Kidney epithelial cell (primary cell): ENCODE measurements around the gene LIX1L. TPM values are rescaled to one million over a fixed set of nuclear protein-coding genes. Genes with fewer than 3 reads are reported as not detected.

Source experiments
- DNase-seq: peaks from one replicate; pipeline ENCODE4 v3.0.0-alpha.2; 2010; ENCODE audit warnings: low read depth
- H3K27me3 ChIP-seq: 2 replicates; pipeline ENCODE4 v1.6.0; 2011; ENCODE audit warnings: low read length; ENCODE audit not compliant: control insufficient read depth, insufficient read depth
- H3K36me3 ChIP-seq: 2 replicates; pipeline ENCODE4 v1.5.1; 2011; ENCODE audit warnings: low read length; ENCODE audit not compliant: control insufficient read depth, insufficient read depth
- H3K4me3 ChIP-seq: 2 replicates; pipeline ENCODE4 v1.5.1; 2011; ENCODE audit warnings: low read depth, mild to moderate bottlenecking, control low read depth, low read length
- CTCF ChIP-seq: IDR thresholded peaks from 2 replicates; pipeline ENCODE4 v1.5.1; 2011; ENCODE audit warnings: mild to moderate bottlenecking, moderate library complexity, low read length, control low read depth, inconsistent platforms; ENCODE audit not compliant: insufficient read depth, poor library complexity, severe bottlenecking
- total RNA-seq: library from RNA; depleted of rRNA; stranded (reverse); fragments of >200 nt; gene quantifications from 2 replicates; pipeline ENCODE4 v1.2.3, GENCODE V29; 2015

LIX1L gene
- total RNA-seq, 1 donor from 2014 or later = 23.2 TPM

- DNase-seq = no peak
- Histone ChIP-seq H3K36me3 (peaks cover 9% of the 10 kb centered on the region), H3K4me3 (peak overlapping the region; percentile 95), H3K27me3 (no peaks in the 10 kb centered on the region)
- no peak for TF ChIP-seq CTCF
Observed at GRCh38 chr1:145992958-145993617, 35.3 kb upstream of the LIX1L start.

- no peaks in the 10 kb centered on the region for H3K27me3 ChIP-seq
- H3K36me3 ChIP-seq = peaks cover 9% of the 10 kb centered on the region
- DNase-seq = no peak
- no peak for TF ChIP-seq CTCF
- H3K4me3 ChIP-seq = peak overlapping the region; percentile 95
Observed at GRCh38 chr1:145992502-145992936, 34.7 kb upstream of the LIX1L start.

- no peak for TF ChIP-seq CTCF
- DNase-seq = no peak
- Histone ChIP-seq H3K4me3 (peak overlapping the region; percentile 95), H3K36me3 (peaks cover 9% of the 10 kb centered on the region), H3K27me3 (no peaks in the 10 kb centered on the region)
Observed at GRCh38 chr1:145991735-145992412, 34.1 kb upstream of the LIX1L start.

GRCh38 chr1:145990249-145990855 lies 32.5 kb upstream of the LIX1L start:
- no peak for DNase-seq
- Histone ChIP-seq H3K27me3 (no peaks in the 10 kb centered on the region), H3K4me3 (no peak overlapping the region), H3K36me3 (peaks cover 9% of the 10 kb centered on the region)
- no peak for TF ChIP-seq CTCF

- no peak for TF ChIP-seq CTCF
- DNase-seq = no peak
- H3K27me3 ChIP-seq = no peaks in the 10 kb centered on the region
- H3K36me3 ChIP-seq = peaks cover 3% of the 10 kb centered on the region
- no peak overlapping the region for H3K4me3 ChIP-seq
Observed at GRCh38 chr1:145988773-145989172, 31.0 kb upstream of the LIX1L start.
